Osteoblast (primary cell): ENCODE results near the gene SLC22A3. TPM values are rescaled to one million over a fixed set of nuclear protein-coding genes. Genes with fewer than 3 reads are reported as not detected.

Experiments used
- DNase-seq: peaks from one replicate; pipeline ENCODE4 v3.0.0; 2011; ENCODE audit warnings: low spot score, mixed read lengths; ENCODE audit not compliant: insufficient read length; ENCODE audit errors: missing footprints
- H2AFZ ChIP-seq: 2 replicates; pipeline ENCODE4 v1.6.0; 2011; ENCODE audit warnings: mild to moderate bottlenecking, low read length
- H3K27ac ChIP-seq: 2 replicates; pipeline ENCODE4 v1.5.1; 2011; ENCODE audit warnings: mild to moderate bottlenecking, low read depth, low read length, moderate library complexity
- H3K27me3 ChIP-seq: 2 replicates; pipeline ENCODE4 v1.6.0; 2012; ENCODE audit warnings: mild to moderate bottlenecking, control low read depth, inconsistent platforms, low read length, moderate library complexity; ENCODE audit not compliant: insufficient read depth
- H3K36me3 ChIP-seq: 2 replicates; pipeline ENCODE4 v1.5.1; 2011; ENCODE audit warnings: mild to moderate bottlenecking, low read length, control low read depth, moderate library complexity; ENCODE audit not compliant: insufficient read depth
- H3K4me1 ChIP-seq: 2 replicates; pipeline ENCODE4 v1.5.1; 2011; ENCODE audit warnings: mild to moderate bottlenecking, low read length, control low read depth, moderate library complexity; ENCODE audit not compliant: insufficient read depth
- H3K4me2 ChIP-seq: 2 replicates; pipeline ENCODE4 v1.6.0; 2011; ENCODE audit warnings: mild to moderate bottlenecking, low read length; ENCODE audit not compliant: insufficient read depth
- H3K4me3 ChIP-seq: fragments of 200-600 bp; sonication (generic); 3 replicates; pipeline ENCODE4 v1.5.1; 2012; ENCODE audit warnings: mild to moderate bottlenecking, low read length, inconsistent platforms; ENCODE audit not compliant: insufficient read depth
- H3K79me2 ChIP-seq: 2 replicates; pipeline ENCODE4 v1.6.0; 2012; ENCODE audit warnings: mild to moderate bottlenecking, low read length, control low read depth, inconsistent platforms; ENCODE audit not compliant: insufficient read depth
- H3K9me3 ChIP-seq: 2 replicates; pipeline ENCODE4 v1.5.1; 2011; ENCODE audit warnings: low read depth, low read length, control low read depth
- H4K20me1 ChIP-seq: 2 replicates; pipeline ENCODE4 v1.6.0; 2012; ENCODE audit warnings: mild to moderate bottlenecking, low read length, control low read depth; ENCODE audit not compliant: insufficient read depth
- total RNA-seq: library from RNA; depleted of rRNA; stranded (reverse); fragments of >200 nt; gene quantifications from 2 replicates; pipeline ENCODE4 v1.2.3, GENCODE V29; 2012
- TF ChIP-seq, protein P1 (sequence below): IDR thresholded peaks from 2 replicates; pipeline ENCODE4 v1.5.1; 2011; ENCODE audit warnings: mild to moderate bottlenecking, low read depth, low read length, moderate library complexity; ENCODE audit errors: extremely low read depth

Gene SLC22A3
- total RNA-seq, 1 donor: 22.1 TPM

DNA sequence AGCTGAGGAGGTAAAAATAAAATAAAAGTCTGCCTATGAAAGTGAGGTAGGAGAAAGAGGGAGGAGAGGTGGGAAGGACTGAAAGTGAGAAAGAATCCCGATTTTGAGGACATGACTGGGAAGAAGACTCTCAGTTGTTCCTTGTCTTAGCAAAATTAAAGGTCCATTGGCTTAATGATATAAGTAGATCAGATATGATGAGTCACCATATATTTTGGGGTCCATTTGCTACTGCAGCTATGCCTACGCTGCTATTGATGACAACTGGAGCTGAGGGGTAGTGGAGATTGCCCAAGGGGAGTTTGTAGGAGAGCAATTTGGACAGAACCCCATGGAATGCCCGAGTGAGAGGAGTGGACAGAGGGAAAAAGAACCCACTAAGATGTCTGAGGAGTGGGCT lies 15.1 kb upstream of the SLC22A3 start:
- DNase-seq: no peak
- Histone ChIP-seq H3K4me3 (no peak overlapping the region), H3K27me3 (no peaks in the 10 kb centered on the region), H3K9me3 (no peaks in the 10 kb centered on the region), H3K27ac (no peak overlapping the region), H4K20me1 (no peaks in the 10 kb centered on the region), H3K79me2 (no peaks in the 10 kb centered on the region), H3K4me1 (peaks cover 3% of the 10 kb centered on the region), H3K36me3 (no peaks in the 10 kb centered on the region), H3K4me2 (no peak overlapping the region), H2AFZ (no peak overlapping the region)
- TF ChIP-seq, protein P1, sequence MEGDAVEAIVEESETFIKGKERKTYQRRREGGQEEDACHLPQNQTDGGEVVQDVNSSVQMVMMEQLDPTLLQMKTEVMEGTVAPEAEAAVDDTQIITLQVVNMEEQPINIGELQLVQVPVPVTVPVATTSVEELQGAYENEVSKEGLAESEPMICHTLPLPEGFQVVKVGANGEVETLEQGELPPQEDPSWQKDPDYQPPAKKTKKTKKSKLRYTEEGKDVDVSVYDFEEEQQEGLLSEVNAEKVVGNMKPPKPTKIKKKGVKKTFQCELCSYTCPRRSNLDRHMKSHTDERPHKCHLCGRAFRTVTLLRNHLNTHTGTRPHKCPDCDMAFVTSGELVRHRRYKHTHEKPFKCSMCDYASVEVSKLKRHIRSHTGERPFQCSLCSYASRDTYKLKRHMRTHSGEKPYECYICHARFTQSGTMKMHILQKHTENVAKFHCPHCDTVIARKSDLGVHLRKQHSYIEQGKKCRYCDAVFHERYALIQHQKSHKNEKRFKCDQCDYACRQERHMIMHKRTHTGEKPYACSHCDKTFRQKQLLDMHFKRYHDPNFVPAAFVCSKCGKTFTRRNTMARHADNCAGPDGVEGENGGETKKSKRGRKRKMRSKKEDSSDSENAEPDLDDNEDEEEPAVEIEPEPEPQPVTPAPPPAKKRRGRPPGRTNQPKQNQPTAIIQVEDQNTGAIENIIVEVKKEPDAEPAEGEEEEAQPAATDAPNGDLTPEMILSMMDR: no peak

- H3K4me3 ChIP-seq: no peak overlapping the region
- no peaks in the 10 kb centered on the region for H3K36me3 ChIP-seq
- TF ChIP-seq, protein P1: no peak
- H4K20me1 ChIP-seq: no peaks in the 10 kb centered on the region
- no peaks in the 10 kb centered on the region for H3K79me2 ChIP-seq
- no peak overlapping the region for H3K4me2 ChIP-seq
- H3K4me1 ChIP-seq: peaks cover 3% of the 10 kb centered on the region
- H3K27me3 ChIP-seq: no peaks in the 10 kb centered on the region
- no peak for DNase-seq
- no peak overlapping the region for H3K27ac ChIP-seq
- no peaks in the 10 kb centered on the region for H3K9me3 ChIP-seq
- no peak overlapping the region for H2AFZ ChIP-seq
Measured at GRCh38 chr6:160333841-160334240, 14.3 kb upstream of the SLC22A3 start.

DNA sequence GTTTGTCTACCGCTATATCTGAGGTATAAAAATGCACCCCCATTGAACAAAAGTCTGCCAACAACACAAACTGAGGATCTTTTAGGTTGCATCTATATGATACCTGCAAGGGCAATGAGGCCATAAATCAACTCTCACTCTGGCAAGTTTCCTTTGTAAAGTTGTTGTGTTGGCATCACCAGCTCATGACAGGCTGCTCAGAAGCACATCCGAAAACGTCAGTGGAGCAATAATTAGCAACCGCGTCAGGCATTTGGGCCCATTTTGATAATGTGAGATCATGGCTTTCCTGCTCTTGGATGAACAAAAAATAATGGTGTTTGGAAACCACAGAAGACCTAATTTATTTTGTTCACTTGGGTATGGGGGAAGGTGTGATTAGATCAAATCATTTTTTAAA lies 12.0 kb upstream of the SLC22A3 start:
- no peaks in the 10 kb centered on the region for H3K27me3 ChIP-seq
- no peaks in the 10 kb centered on the region for H3K36me3 ChIP-seq
- no peak overlapping the region for H3K4me2 ChIP-seq
- H4K20me1 ChIP-seq: no peaks in the 10 kb centered on the region
- H3K27ac ChIP-seq: no peak overlapping the region
- H3K9me3 ChIP-seq: no peaks in the 10 kb centered on the region
- H3K4me1 ChIP-seq: peaks cover 3% of the 10 kb centered on the region
- no peak for DNase-seq
- no peak overlapping the region for H3K4me3 ChIP-seq
- no peak overlapping the region for H2AFZ ChIP-seq
- no peaks in the 10 kb centered on the region for H3K79me2 ChIP-seq
- TF ChIP-seq, protein P1: no peak

DNA sequence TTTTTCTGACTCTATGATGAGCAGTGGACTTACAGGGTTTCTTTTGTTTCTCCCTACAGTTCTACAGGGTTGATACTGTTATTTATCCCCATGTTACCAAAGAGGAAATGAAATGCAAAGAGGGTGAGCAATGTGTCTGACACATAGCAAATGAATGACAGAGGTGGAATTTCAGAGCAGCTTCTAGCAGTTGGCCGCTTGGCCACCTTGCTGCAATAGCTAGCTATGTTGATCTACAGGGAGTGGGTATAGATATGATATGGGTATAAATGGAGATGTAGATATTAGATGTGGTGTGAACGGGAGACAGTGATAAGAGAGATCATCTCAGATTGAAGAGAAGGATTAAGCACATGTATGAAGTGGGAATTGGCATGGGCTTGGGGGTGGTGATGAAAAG lies 10.9 kb upstream of the SLC22A3 start:
- no peak overlapping the region for H3K4me3 ChIP-seq
- TF ChIP-seq, protein P1: no peak
- no peaks in the 10 kb centered on the region for H3K9me3 ChIP-seq
- no peak overlapping the region for H2AFZ ChIP-seq
- H3K79me2 ChIP-seq: no peaks in the 10 kb centered on the region
- no peak overlapping the region for H3K4me2 ChIP-seq
- no peaks in the 10 kb centered on the region for H3K36me3 ChIP-seq
- H3K27me3 ChIP-seq: no peaks in the 10 kb centered on the region
- peaks cover 3% of the 10 kb centered on the region for H3K4me1 ChIP-seq
- no peak overlapping the region for H3K27ac ChIP-seq
- H4K20me1 ChIP-seq: no peaks in the 10 kb centered on the region
- no peak for DNase-seq
